GM18505 (cell line): ENCODE results near the gene INTS4.
"Not testable (repeated sequence)": the region's sequence is repeated elsewhere in the genome, so short reads cannot be mapped to it uniquely, and the experiment has no call there.

Experiments
- ATAC-seq: cut with Tn5 transposase; IDR thresholded peaks from one replicate; pipeline ENCODE4 v1.9.1; 2021; ENCODE audit not compliant: unreplicated experiment
- POLR2A ChIP-seq: IDR thresholded peaks from 4 replicates; pipeline ENCODE4 v1.6.1; 2011; ENCODE audit warnings: borderline replicate concordance; ENCODE audit not compliant: insufficient read depth, insufficient read length; ENCODE audit errors: extremely low read depth

The INTS4 gene

GRCh38 chr11:77854838-77855237 is 139.6 kb downstream of the INTS4 start:
- TF ChIP-seq POLR2A: no peak
- ATAC-seq: no peak

GRCh38 chr11:77851503-77851902 is 143.0 kb downstream of the INTS4 start:
- no peak for ATAC-seq
- TF ChIP-seq POLR2A: no peak

GRCh38 chr11:77843700-77844099 is 150.8 kb downstream of the INTS4 start:
- not testable (repeated sequence) for ATAC-seq

- TF ChIP-seq POLR2A: no peak
- ATAC-seq: no peak
Observed at GRCh38 chr11:77842441-77843121, 151.9 kb downstream of the INTS4 start.

GRCh38 chr11:77833302-77833701 is 161.2 kb downstream of the INTS4 start:
- ATAC-seq: no peak
- TF ChIP-seq POLR2A: no peak

- ATAC-seq: no peak
Observed at GRCh38 chr11:77828926-77829325, 165.5 kb downstream of the INTS4 start.

More at GRCh38 chr11:77828926-77829325, 165.5 kb downstream of the INTS4 start:
- no peak for TF ChIP-seq POLR2A
